ENCODE data around the gene AMFR. TPM values are rescaled to one million over a fixed set of nuclear protein-coding genes. Genes with fewer than 3 reads are reported as not detected.
A peak's percentile ranks its signal among the peaks of the same experiment; 100 is the strongest.

The AMFR gene
- total RNA-seq, 1 experiment from 2014 or later = 25.6 TPM

GRCh38 chr16:56415875-56416274 is 9.5 kb downstream of the AMFR start:
- no peak overlapping the region for H4K5ac ChIP-seq (ENCODE audit: insufficient read length, low read depth, low read length)
- H3K4me1 ChIP-seq (ENCODE audit: insufficient read depth, low read length) = peaks cover 8% of the 10 kb centered on the region; the same call in 1 of the 2 replicates
- H3K9me3 ChIP-seq (ENCODE audit: control insufficient read depth, low read depth, low read length) = no peaks in the 10 kb centered on the region
- no peak overlapping the region for H2BK120ac ChIP-seq (ENCODE audit: low read depth, low read length, poor library complexity, severe bottlenecking)
- Mint-ChIP-seq H3K36me3 (ENCODE audit: insufficient read depth in 1 of 3, low read depth in 3 of 3) (peaks cover 8 to 17% (median 15%) of the 10 kb centered on the region in 3 experiments), H3K9me3 (no peaks in the 10 kb centered on the region), H3K27me3 (ENCODE audit: low read depth) (no peaks in the 10 kb centered on the region; the same call in 1 of the 2 replicates), H3K4me1 (peaks cover 17 to 29% of the 10 kb centered on the region in 2 experiments), H3K4me3 (no peak overlapping the region), H3K27ac (peak overlapping the region in 1 of 3 experiments; percentile 37; a peak in 2 of 7 replicates)
- H3K79me2 ChIP-seq (ENCODE audit: insufficient read depth, low read length) = no peaks in the 10 kb centered on the region; the same call in 1 of the 2 replicates
- H2BK15ac ChIP-seq (ENCODE audit: low read depth, low read length) = no peak overlapping the region
- DNase-seq = no peak
- no peak overlapping the region for H3T11ph ChIP-seq (ENCODE audit: low read length)
- H3K27me3 ChIP-seq (ENCODE audit: insufficient read depth, low read length) = no peaks in the 10 kb centered on the region
- H3K56ac ChIP-seq (ENCODE audit: insufficient read length, low read depth, low read length) = no peak overlapping the region
- no peak overlapping the region for H2BK5ac ChIP-seq (ENCODE audit: insufficient read length, low read length)
- no peaks in the 10 kb centered on the region for H3K23me2 ChIP-seq (ENCODE audit: insufficient read length, low read depth, low read length, poor library complexity, severe bottlenecking)
- no peak overlapping the region for H2BK12ac ChIP-seq (ENCODE audit: insufficient read length, low read depth, low read length)
- no peak overlapping the region for H2AFZ ChIP-seq (ENCODE audit: low read length)
- H2AK5ac ChIP-seq (ENCODE audit: insufficient read length, low read length) = no peak overlapping the region
- no peak overlapping the region for H3K14ac ChIP-seq (ENCODE audit: insufficient read depth, low read length)
- no peak overlapping the region for H3K9ac ChIP-seq (ENCODE audit: extremely low read depth, insufficient read length, low read length)
- 100% methylated on average over 2 of the region's 4 CpGs for WGBS (ENCODE audit: extremely low coverage, insufficient read length, low lambda C conversion rate)
- no peak for TF ChIP-seq CTCF (conservative IDR thresholded peaks at IDR 0.05)
- no peak overlapping the region for H2BK20ac ChIP-seq (ENCODE audit: low read depth, low read length, poor library complexity, severe bottlenecking)
- no peak overlapping the region for H3K4ac ChIP-seq (ENCODE audit: low read depth, low read length)
- no peaks in the 10 kb centered on the region for H3K79me1 ChIP-seq (ENCODE audit: insufficient read depth, low read depth, low read length, poor library complexity, severe bottlenecking)
- no peak overlapping the region for H3K27ac ChIP-seq (ENCODE audit: insufficient read length, low read depth, low read length)
- no peak overlapping the region for H3K4me2 ChIP-seq (ENCODE audit: insufficient read depth, insufficient read length, low read length)
- no peak overlapping the region for H3K18ac ChIP-seq (ENCODE audit: insufficient read length, low read depth, low read length)
- H4K8ac ChIP-seq (replicated peaks; ENCODE audit: insufficient read length, low read depth, low read length) = no peak overlapping the region
- H4K20me1 ChIP-seq (ENCODE audit: control insufficient read depth, insufficient read depth, insufficient read length) = no peaks in the 10 kb centered on the region
- no peak overlapping the region for H4K91ac ChIP-seq (ENCODE audit: insufficient read length, low read depth, low read length)
- H3K23ac ChIP-seq (ENCODE audit: insufficient read length, low read depth, low read length) = no peak overlapping the region
